Chondrocyte (in vitro differentiated cells): Measurements from ENCODE around the gene FBN2. TPM values are rescaled to one million over a fixed set of nuclear protein-coding genes. Genes with fewer than 3 reads are reported as not detected.

Source experiments
- DNase-seq: peaks from one replicate; pipeline ENCODE4 v3.0.0; 2021; ENCODE audit warnings: mixed read lengths, low spot score
- H3K27ac Mint-ChIP-seq: one replicate; pipeline ENCODE4 v1.8.0; 2021; ENCODE audit warnings: mild to moderate bottlenecking, moderate library complexity, mixed read lengths; ENCODE audit not compliant: unreplicated experiment
- H3K27me3 Mint-ChIP-seq: 2 replicates; pipeline ENCODE4 v1.8.0; 2021; ENCODE audit warnings: low read depth, mixed read lengths
- H3K36me3 Mint-ChIP-seq: 2 replicates; pipeline ENCODE4 v1.8.0; 2021; ENCODE audit warnings: low read depth, mixed read lengths
- H3K4me1 Mint-ChIP-seq: 2 replicates; pipeline ENCODE4 v1.8.0; 2021; ENCODE audit warnings: low read depth, mild to moderate bottlenecking, mixed read lengths
- H3K4me3 Mint-ChIP-seq: one replicate; pipeline ENCODE4 v1.8.0; 2021; ENCODE audit warnings: mild to moderate bottlenecking, moderate library complexity, mixed read lengths; ENCODE audit not compliant: unreplicated experiment
- H3K9me3 Mint-ChIP-seq: 2 replicates; pipeline ENCODE4 v1.8.0; 2021; ENCODE audit warnings: low read depth, mixed read lengths
- CTCF ChIP-seq: fragments of 200-600 bp; sonication (generic); IDR thresholded peaks from 2 replicates; pipeline ENCODE4 v1.5.0; 2021; ENCODE audit warnings: antibody characterized with exemption, mild to moderate bottlenecking, moderate library complexity
- total RNA-seq: library from RNA; stranded (reverse); gene quantifications from 3 replicates; pipeline ENCODE4 v1.2.1, GENCODE V29; 2021

FBN2 gene
- total RNA-seq, 1 donor from 2014 or later: 311 TPM

DNA sequence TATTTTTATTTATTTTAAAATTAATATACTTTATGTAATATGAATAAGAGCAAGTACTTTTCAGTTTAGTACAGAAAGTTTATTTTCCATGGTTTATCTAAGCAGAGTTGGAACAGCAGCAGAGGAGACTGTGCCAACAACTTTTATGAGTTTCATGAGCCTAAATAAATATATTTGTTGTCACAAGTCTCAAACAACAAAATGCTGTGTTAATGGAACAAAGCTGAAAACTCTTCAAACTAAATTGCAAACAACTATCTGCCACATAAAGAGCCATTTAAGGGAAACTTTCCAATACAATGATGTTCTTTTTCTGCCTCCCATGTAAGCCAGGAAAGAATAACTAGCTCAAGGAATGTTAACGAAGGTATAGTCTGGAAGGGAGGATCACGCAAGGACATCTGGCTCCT lies 96.1 kb downstream of the FBN2 start:
- no peaks in the 10 kb centered on the region for H3K9me3 Mint-ChIP-seq
- TF ChIP-seq CTCF: no peak
- no peaks in the 10 kb centered on the region for H3K27me3 Mint-ChIP-seq
- H3K27ac Mint-ChIP-seq: no peak overlapping the region
- H3K4me1 Mint-ChIP-seq: peaks cover 6% of the 10 kb centered on the region
- peaks cover 18% of the 10 kb centered on the region for H3K36me3 Mint-ChIP-seq
- H3K4me3 Mint-ChIP-seq: no peak overlapping the region
- DNase-seq: no peak

- Mint-ChIP-seq H3K9me3 (no peaks in the 10 kb centered on the region), H3K36me3 (peaks cover 20% of the 10 kb centered on the region), H3K27ac (no peak overlapping the region), H3K27me3 (no peaks in the 10 kb centered on the region), H3K4me1 (peaks cover 14% of the 10 kb centered on the region), H3K4me3 (no peak overlapping the region)
- DNase-seq: no peak
- no peak for TF ChIP-seq CTCF
These were observed 96.9 kb downstream of the FBN2 start for GRCh38 chr5:128441165-128441564.

DNA sequence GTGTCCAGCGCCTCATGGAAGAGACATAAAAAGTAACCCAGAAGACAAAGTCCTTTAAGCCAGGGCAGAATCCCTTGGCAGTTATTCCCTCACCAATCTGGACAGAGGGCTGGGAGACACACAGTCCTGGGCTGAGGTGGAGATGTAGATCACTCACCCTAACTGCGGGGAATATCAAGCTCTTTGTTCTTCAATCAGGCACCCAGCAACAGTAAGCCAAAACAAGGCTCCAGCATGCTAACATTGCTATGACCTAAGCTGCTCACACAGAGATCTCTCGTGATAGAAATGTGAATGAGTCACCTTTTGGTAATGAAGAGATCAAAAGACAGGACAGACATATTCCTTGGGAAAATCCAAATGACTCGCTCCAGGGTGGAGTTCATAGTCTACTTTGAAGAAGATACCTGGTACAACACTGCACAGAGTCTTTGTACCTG lies 101.3 kb downstream of the FBN2 start:
- H3K9me3 Mint-ChIP-seq: no peaks in the 10 kb centered on the region
- peak overlapping the region; percentile 71 for H3K27ac Mint-ChIP-seq
- TF ChIP-seq CTCF: no peak
- no peaks in the 10 kb centered on the region for H3K27me3 Mint-ChIP-seq
- H3K4me3 Mint-ChIP-seq: no peak overlapping the region
- H3K4me1 Mint-ChIP-seq: peaks cover 22% of the 10 kb centered on the region
- DNase-seq: no peak
- peaks cover 10% of the 10 kb centered on the region for H3K36me3 Mint-ChIP-seq

- Mint-ChIP-seq H3K27me3 (no peaks in the 10 kb centered on the region), H3K27ac (no peak overlapping the region), H3K4me3 (no peak overlapping the region), H3K4me1 (peaks cover 26% of the 10 kb centered on the region), H3K36me3 (peaks cover 10% of the 10 kb centered on the region), H3K9me3 (no peaks in the 10 kb centered on the region)
- TF ChIP-seq CTCF: no peak
- DNase-seq: no peak
These were observed 102.2 kb downstream of the FBN2 start for GRCh38 chr5:128435861-128436260.

GRCh38 chr5:128434993-128435392 lies 103.1 kb downstream of the FBN2 start:
- no peaks in the 10 kb centered on the region for H3K9me3 Mint-ChIP-seq
- H3K4me1 Mint-ChIP-seq: peaks cover 26% of the 10 kb centered on the region
- H3K27me3 Mint-ChIP-seq: no peaks in the 10 kb centered on the region
- no peak for TF ChIP-seq CTCF
- no peak overlapping the region for H3K4me3 Mint-ChIP-seq
- H3K36me3 Mint-ChIP-seq: peaks cover 6% of the 10 kb centered on the region
- no peak for DNase-seq
- H3K27ac Mint-ChIP-seq: no peak overlapping the region
